Mesendoderm (in vitro differentiated cells): ENCODE data around the gene PLN.

ENCODE experiments used
- DNase-seq: peaks from one replicate; pipeline ENCODE4 v3.0.0; 2013
- H2AK5ac ChIP-seq: 2 replicates; pipeline ENCODE4 v1.6.1; 2013; ENCODE audit warnings: low read length, inconsistent platforms
- H2BK120ac ChIP-seq: 2 replicates; pipeline ENCODE4 v1.6.1; 2013; ENCODE audit warnings: low read depth, mild to moderate bottlenecking, low read length, moderate library complexity, mixed read lengths
- H2BK15ac ChIP-seq: replicated peaks from 2 replicates; pipeline ENCODE4 v1.6.1; 2013; ENCODE audit warnings: low read depth, mild to moderate bottlenecking, moderate library complexity
- H2BK5ac ChIP-seq: 2 replicates; pipeline ENCODE4 v1.6.1; 2013; ENCODE audit warnings: low read length, inconsistent platforms
- H3K18ac ChIP-seq: 2 replicates; pipeline ENCODE4 v1.6.1; 2013; ENCODE audit warnings: mild to moderate bottlenecking, low read length, mixed read lengths
- H3K23ac ChIP-seq: one replicate; pipeline ENCODE4 v1.6.1; 2013; ENCODE audit warnings: low read length
- H3K27ac ChIP-seq: 2 replicates; pipeline ENCODE4 v1.5.1; 2013; ENCODE audit warnings: low read depth, mild to moderate bottlenecking, inconsistent platforms, low read length, moderate library complexity
- H3K27me3 ChIP-seq: 2 replicates; pipeline ENCODE4 v1.6.1; 2013; ENCODE audit warnings: low read length, control low read depth, mild to moderate bottlenecking, inconsistent platforms; ENCODE audit not compliant: insufficient read depth, poor library complexity
- H3K36me3 ChIP-seq: 2 replicates; pipeline ENCODE4 v1.6.1; 2013; ENCODE audit warnings: low read length, inconsistent platforms; ENCODE audit not compliant: control insufficient read depth, insufficient read depth
- H3K4ac ChIP-seq: one replicate; pipeline ENCODE4 v1.6.1; 2013; ENCODE audit warnings: low read depth, mild to moderate bottlenecking, low read length, moderate library complexity
- H3K4me1 ChIP-seq: 2 replicates; pipeline ENCODE4 v1.6.1; 2013; ENCODE audit warnings: low read depth, low read length, inconsistent platforms; ENCODE audit not compliant: control insufficient read depth
- H3K4me2 ChIP-seq: 2 replicates; pipeline ENCODE4 v1.6.1; 2013; ENCODE audit warnings: low read length
- H3K4me3 ChIP-seq: 2 replicates; pipeline ENCODE4 v1.5.1; 2013; ENCODE audit warnings: mild to moderate bottlenecking, low read length
- H3K56ac ChIP-seq: one replicate; pipeline ENCODE4 v1.6.1; 2013; ENCODE audit warnings: low read length
- H3K79me1 ChIP-seq: 2 replicates; pipeline ENCODE4 v1.6.1; 2013; ENCODE audit warnings: low read length, inconsistent platforms
- H3K79me2 ChIP-seq: 2 replicates; pipeline ENCODE4 v1.6.1; 2013; ENCODE audit warnings: mild to moderate bottlenecking, low read length; ENCODE audit not compliant: control insufficient read depth, insufficient read depth
- H3K9ac ChIP-seq: 2 replicates; pipeline ENCODE4 v1.6.1; 2013; ENCODE audit warnings: low read length, inconsistent platforms
- H4K5ac ChIP-seq: one replicate; pipeline ENCODE4 v1.6.1; 2013; ENCODE audit warnings: low read length
- H4K8ac ChIP-seq: one replicate; pipeline ENCODE4 v1.6.1; 2013; ENCODE audit warnings: low read depth, mild to moderate bottlenecking, control low read depth, low read length, moderate library complexity
- WGBS: extraction: QIAGEN DNeasy Blood & Tissue Kit; methylation state at CpG from one replicate; pipeline ENCODE4 v1.1.7; 2013; ENCODE audit warnings: low lambda C conversion rate, missing lambda C conversion rate; ENCODE audit not compliant: insufficient coverage; ENCODE audit errors: extremely low coverage; 5-methylcytosine and 5-hydroxymethylcytosine counted together

PLN gene

DNA sequence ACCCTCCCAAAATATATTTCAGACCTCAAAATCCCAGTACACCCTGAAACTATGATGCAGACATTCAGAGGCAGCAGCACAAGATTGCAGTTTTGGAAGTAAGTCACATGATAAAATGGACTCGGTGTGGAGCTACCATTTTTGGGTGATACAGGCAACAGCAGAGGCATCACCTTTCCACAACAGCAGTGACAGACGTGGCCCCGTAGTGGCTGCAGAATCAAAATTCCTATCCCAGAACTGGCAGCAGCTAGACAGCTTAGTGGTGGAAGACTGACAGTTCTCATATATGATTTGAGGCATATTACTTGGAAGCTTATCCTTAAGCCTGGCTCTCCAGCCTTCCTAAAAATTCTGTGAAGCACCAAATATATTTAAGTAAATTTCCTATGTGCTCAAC lies 19.9 kb downstream of the PLN start:
- no peak overlapping the region for H3K56ac ChIP-seq
- DNase-seq: no peak
- no peak overlapping the region for H4K8ac ChIP-seq
- no peak overlapping the region for H4K5ac ChIP-seq
- no peak overlapping the region for H3K9ac ChIP-seq
- no peak overlapping the region for H2BK120ac ChIP-seq
- no peak overlapping the region for H3K4me2 ChIP-seq
- H3K27me3 ChIP-seq: no peaks in the 10 kb centered on the region
- no peak overlapping the region for H3K27ac ChIP-seq
- no peak overlapping the region for H3K18ac ChIP-seq
- no peak overlapping the region for H2BK5ac ChIP-seq
- no peak overlapping the region for H3K4ac ChIP-seq
- no peaks in the 10 kb centered on the region for H3K79me1 ChIP-seq
- H3K4me3 ChIP-seq: no peak overlapping the region
- H2AK5ac ChIP-seq: no peak overlapping the region
- H3K36me3 ChIP-seq: no peaks in the 10 kb centered on the region
- WGBS: no CpG with 5 or more reads among the region's 3 CpGs
- no peaks in the 10 kb centered on the region for H3K4me1 ChIP-seq
- H2BK15ac ChIP-seq: no peak overlapping the region
- no peaks in the 10 kb centered on the region for H3K79me2 ChIP-seq
- H3K23ac ChIP-seq: no peak overlapping the region

DNA sequence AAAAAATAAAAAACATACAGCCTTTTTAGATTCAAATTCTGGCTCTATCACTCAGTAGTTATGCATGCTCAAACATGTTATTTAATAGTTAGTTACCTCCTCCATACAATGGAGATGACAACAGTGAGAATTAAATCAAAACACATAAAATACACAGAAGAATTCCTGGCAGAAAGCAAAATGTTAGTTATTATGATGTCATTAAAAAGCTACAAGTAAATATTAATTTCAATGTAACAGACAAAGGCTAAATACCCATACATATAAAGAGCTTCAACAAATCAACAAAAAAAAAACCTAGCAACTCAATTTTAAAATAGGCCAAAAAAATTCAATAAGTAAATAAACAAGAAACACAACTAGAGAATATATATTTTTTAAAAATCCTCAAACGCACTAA lies 21.4 kb downstream of the PLN start:
- H3K23ac ChIP-seq: no peak overlapping the region
- H2BK5ac ChIP-seq: no peak overlapping the region
- H3K36me3 ChIP-seq: no peaks in the 10 kb centered on the region
- H4K8ac ChIP-seq: no peak overlapping the region
- no peak for DNase-seq
- H3K27ac ChIP-seq: no peak overlapping the region
- no peak overlapping the region for H3K4me3 ChIP-seq
- peaks cover 3% of the 10 kb centered on the region for H3K79me1 ChIP-seq
- no peak overlapping the region for H3K4me2 ChIP-seq
- H2BK15ac ChIP-seq: no peak overlapping the region
- whole genome bisulfite sequencing: 100% methylated on average over 1 of the region's 1 CpG
- no peak overlapping the region for H3K9ac ChIP-seq
- no peak overlapping the region for H3K56ac ChIP-seq
- H2AK5ac ChIP-seq: no peak overlapping the region
- H3K18ac ChIP-seq: no peak overlapping the region
- no peaks in the 10 kb centered on the region for H3K4me1 ChIP-seq
- H3K4ac ChIP-seq: no peak overlapping the region
- no peaks in the 10 kb centered on the region for H3K79me2 ChIP-seq
- H2BK120ac ChIP-seq: no peak overlapping the region
- no peaks in the 10 kb centered on the region for H3K27me3 ChIP-seq
- H4K5ac ChIP-seq: no peak overlapping the region

DNA sequence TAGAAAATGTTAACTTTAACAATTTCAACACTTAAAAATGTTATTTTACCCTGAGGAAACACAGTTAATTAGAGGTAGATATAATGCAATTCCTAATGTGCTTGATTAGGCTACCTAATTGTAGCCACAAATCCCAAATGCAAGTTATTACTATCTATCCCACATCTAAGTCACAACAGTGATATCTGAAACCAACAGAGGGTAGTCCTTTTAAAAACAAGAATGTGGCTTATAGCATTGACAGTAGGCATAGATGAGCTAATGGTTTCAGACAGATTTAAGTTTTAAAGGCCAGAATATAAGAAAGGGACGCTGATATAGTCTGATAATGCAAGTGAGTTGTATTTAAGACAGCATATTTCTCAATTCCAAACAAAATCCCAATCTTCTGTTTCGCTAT lies 23.0 kb downstream of the PLN start:
- WGBS: no CpG with 5 or more reads among the region's 2 CpGs
- no peak overlapping the region for H3K56ac ChIP-seq

DNA sequence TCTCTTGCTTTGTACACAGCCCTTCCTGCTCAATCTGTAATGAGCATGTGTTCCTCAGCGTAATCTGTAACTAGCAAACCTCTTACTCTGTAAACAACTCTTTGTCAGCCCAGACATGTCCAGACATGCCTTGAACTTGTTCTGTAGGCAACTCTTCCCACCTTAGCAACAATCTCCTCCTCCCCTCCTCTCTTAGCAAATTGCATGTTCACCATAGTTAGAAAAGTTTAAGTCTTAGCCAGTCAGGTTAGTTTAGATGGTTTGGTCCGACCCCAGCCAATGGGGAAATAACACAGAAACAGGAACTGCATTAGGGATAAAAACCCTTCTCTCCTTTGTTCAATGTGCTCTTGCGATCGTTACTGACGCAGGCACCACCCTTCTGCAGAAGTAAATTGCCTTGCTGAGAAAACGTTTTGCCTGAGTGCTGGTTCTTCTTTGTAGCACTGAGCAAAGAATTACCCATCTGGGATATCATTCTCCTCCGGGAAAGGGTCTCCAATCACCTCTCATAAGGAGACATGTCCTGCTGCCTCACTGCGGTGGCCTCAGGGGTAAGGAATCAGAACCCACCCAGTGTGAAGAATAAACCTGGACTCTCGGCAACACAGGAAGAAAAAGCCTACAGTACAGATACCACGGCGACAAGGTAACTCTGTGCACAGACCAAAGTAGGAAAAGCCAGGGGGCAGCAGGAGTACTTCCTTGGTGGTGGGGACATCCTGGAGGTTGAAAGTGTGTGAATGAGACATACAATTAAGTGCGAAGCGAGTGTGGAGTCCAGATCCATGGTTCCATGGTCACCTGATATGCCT lies 26.2 kb downstream of the PLN start:
- WGBS: no CpG with 5 or more reads among the region's 13 CpGs
- Histone ChIP-seq H3K18ac (no peak overlapping the region), H3K9ac (no peak overlapping the region), H3K36me3 (no peaks in the 10 kb centered on the region), H3K4me3 (peak overlapping the region; percentile 27), H2BK15ac (no peak overlapping the region), H3K79me2 (no peaks in the 10 kb centered on the region), H3K79me1 (peaks cover 3% of the 10 kb centered on the region), H2AK5ac (no peak overlapping the region), H3K4me1 (no peaks in the 10 kb centered on the region), H3K56ac (no peak overlapping the region), H4K8ac (no peak overlapping the region), H3K27me3 (no peaks in the 10 kb centered on the region), H3K23ac (no peak overlapping the region), H3K27ac (no peak overlapping the region), H3K4ac (no peak overlapping the region), H2BK120ac (no peak overlapping the region), H4K5ac (no peak overlapping the region), H3K4me2 (no peak overlapping the region), H2BK5ac (no peak overlapping the region)
- DNase-seq: peak; percentile 49

More for the DNA sequence above, 23.0 kb downstream of the PLN start:
- no peak overlapping the region for H3K23ac ChIP-seq
- H3K4me2 ChIP-seq: no peak overlapping the region
- H3K27me3 ChIP-seq: no peaks in the 10 kb centered on the region
- no peak overlapping the region for H3K18ac ChIP-seq
- peaks cover 3% of the 10 kb centered on the region for H3K79me1 ChIP-seq
- H3K9ac ChIP-seq: no peak overlapping the region
- H3K79me2 ChIP-seq: no peaks in the 10 kb centered on the region
- no peak overlapping the region for H4K8ac ChIP-seq
- H2BK15ac ChIP-seq: no peak overlapping the region
- DNase-seq: no peak
- no peak overlapping the region for H2AK5ac ChIP-seq
- no peak overlapping the region for H3K4me3 ChIP-seq
- no peak overlapping the region for H3K4ac ChIP-seq
- H3K4me1 ChIP-seq: no peaks in the 10 kb centered on the region
- no peak overlapping the region for H2BK5ac ChIP-seq
- H2BK120ac ChIP-seq: no peak overlapping the region
- H4K5ac ChIP-seq: no peak overlapping the region
- no peak overlapping the region for H3K27ac ChIP-seq
- no peaks in the 10 kb centered on the region for H3K36me3 ChIP-seq

DNA sequence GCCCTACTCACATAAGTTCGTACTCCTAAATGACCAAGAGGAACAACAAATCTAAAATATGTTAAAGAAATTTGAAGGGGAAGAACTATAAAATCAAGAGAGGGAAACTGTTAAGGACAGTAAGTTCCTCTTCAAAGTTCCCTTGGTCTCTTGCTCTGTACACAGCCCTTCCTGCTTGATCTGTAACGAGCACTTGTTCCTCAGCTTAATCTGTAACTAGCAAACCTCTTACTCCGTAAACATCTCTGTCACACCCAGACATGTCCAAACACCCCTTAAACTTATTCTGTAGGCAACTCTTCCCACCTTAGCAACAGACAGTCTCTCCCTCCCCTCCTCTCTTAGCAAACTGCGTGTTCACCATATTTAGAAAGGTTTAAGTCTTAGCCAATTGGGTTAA lies 29.9 kb downstream of the PLN start:
- H3K4ac ChIP-seq: no peak overlapping the region
- no peak overlapping the region for H2AK5ac ChIP-seq
- H2BK15ac ChIP-seq: no peak overlapping the region
- no peaks in the 10 kb centered on the region for H3K36me3 ChIP-seq
- H3K27ac ChIP-seq: no peak overlapping the region
- H3K79me1 ChIP-seq: peaks cover 3% of the 10 kb centered on the region
- DNase-seq: no peak
- no peak overlapping the region for H2BK5ac ChIP-seq
- no peak overlapping the region for H3K56ac ChIP-seq
- peaks cover 6% of the 10 kb centered on the region for H3K4me1 ChIP-seq
- WGBS: no CpG with 5 or more reads among the region's 4 CpGs
- no peak overlapping the region for H3K9ac ChIP-seq
- no peak overlapping the region for H4K8ac ChIP-seq
- H3K27me3 ChIP-seq: no peaks in the 10 kb centered on the region
- no peaks in the 10 kb centered on the region for H3K79me2 ChIP-seq
- H4K5ac ChIP-seq: no peak overlapping the region
- no peak overlapping the region for H2BK120ac ChIP-seq
- no peak overlapping the region for H3K4me3 ChIP-seq
- no peak overlapping the region for H3K18ac ChIP-seq
- H3K23ac ChIP-seq: no peak overlapping the region
- no peak overlapping the region for H3K4me2 ChIP-seq

GRCh38 chr6:118578617-118579016 lies 30.5 kb downstream of the PLN start:
- Histone ChIP-seq H2AK5ac (no peak overlapping the region), H3K4me3 (no peak overlapping the region), H3K27me3 (no peaks in the 10 kb centered on the region), H3K23ac (no peak overlapping the region), H4K8ac (no peak overlapping the region), H3K56ac (no peak overlapping the region), H3K18ac (no peak overlapping the region), H3K4me2 (no peak overlapping the region), H3K79me1 (peaks cover 3% of the 10 kb centered on the region), H3K27ac (no peak overlapping the region), H3K4me1 (peaks cover 6% of the 10 kb centered on the region), H3K36me3 (no peaks in the 10 kb centered on the region), H2BK120ac (no peak overlapping the region), H3K9ac (no peak overlapping the region), H3K4ac (no peak overlapping the region), H3K79me2 (no peaks in the 10 kb centered on the region), H2BK5ac (no peak overlapping the region), H2BK15ac (no peak overlapping the region), H4K5ac (no peak overlapping the region)
- DNase-seq: no peak
- no CpG with 5 or more reads among the region's 12 CpGs for WGBS
